NCI-H226 (cell line): Measurements from ENCODE around the gene SMYD1.
"Not testable (repeated sequence)": the region's sequence is repeated elsewhere in the genome, so short reads cannot be mapped to it uniquely, and the experiment has no call there.

Source experiments
- DNase-seq: peaks from one replicate; pipeline ENCODE4 v3.0.0-alpha.2; 2015

The SMYD1 gene

GRCh38 chr2:88067598-88067997 lies at the start of gene SMYD1:
SMYD1 (plus strand) TSS chr2:88067825; CDS start chr2:88067865, 40 bp downstream.
- no peak for DNase-seq

GRCh38 chr2:88018077-88018805 lies 49.4 kb upstream of the SMYD1 start:
- DNase-seq = not testable (repeated sequence)

GRCh38 chr2:88018909-88019308 lies 48.7 kb upstream of the SMYD1 start:
- DNase-seq = no peak

GRCh38 chr2:88019985-88020384 lies 47.6 kb upstream of the SMYD1 start:
- no peak for DNase-seq

GRCh38 chr2:88022669-88022921 lies 45.0 kb upstream of the SMYD1 start:
- DNase-seq = no peak

GRCh38 chr2:88024509-88024908 lies 43.1 kb upstream of the SMYD1 start:
- DNase-seq = no peak

GRCh38 chr2:88027697-88028389 lies 39.8 kb upstream of the SMYD1 start:
- DNase-seq = no peak

GRCh38 chr2:88028931-88029330 lies 38.7 kb upstream of the SMYD1 start:
- no peak for DNase-seq

GRCh38 chr2:88032070-88032702 lies 35.4 kb upstream of the SMYD1 start:
- no peak for DNase-seq

GRCh38 chr2:88036182-88036581 lies 31.4 kb upstream of the SMYD1 start:
- DNase-seq = no peak

GRCh38 chr2:88036606-88037005 lies 31.0 kb upstream of the SMYD1 start:
- no peak for DNase-seq

GRCh38 chr2:88038263-88039105 lies 29.1 kb upstream of the SMYD1 start:
- peak; percentile 81 for DNase-seq

GRCh38 chr2:88042476-88042875 lies 25.1 kb upstream of the SMYD1 start:
- peak; percentile 43 for DNase-seq

- DNase-seq = not testable (repeated sequence)
Observed at GRCh38 chr2:88045561-88045960, 22.1 kb upstream of the SMYD1 start.

GRCh38 chr2:88048541-88048940 lies 19.1 kb upstream of the SMYD1 start:
- no peak for DNase-seq

GRCh38 chr2:88049622-88050021 lies 18.0 kb upstream of the SMYD1 start:
- no peak for DNase-seq

- no peak for DNase-seq
Observed at GRCh38 chr2:88051792-88052191, 15.8 kb upstream of the SMYD1 start.

GRCh38 chr2:88053296-88053695 lies 14.3 kb upstream of the SMYD1 start:
- DNase-seq = no peak

- no peak for DNase-seq
Observed at GRCh38 chr2:88053934-88054781, 13.5 kb upstream of the SMYD1 start.

- DNase-seq = no peak
Observed at GRCh38 chr2:88054782-88055370, 12.7 kb upstream of the SMYD1 start.

- DNase-seq = peak; percentile 93
Observed at GRCh38 chr2:88055371-88056128, 12.1 kb upstream of the SMYD1 start, which contains the start of gene KRCC1. KRCC1 (minus strand) TSS chr2:88055783; CDS start chr2:88028563, 27,220 bp downstream.
